HCT116 (cell line): ENCODE measurements around the gene TXNDC16. TPM values are rescaled to one million over a fixed set of nuclear protein-coding genes. Genes with fewer than 3 reads are reported as not detected.

Experiments used
- ATAC-seq: fragments of 200-7000 bp; cut with Tn5 transposase; 2 replicates; pipeline ENCODE4 v1.9.1; 2020; ENCODE audit warnings: mild to moderate bottlenecking, moderate library complexity
- BruUV-seq: library from RNA; stranded (reverse); fragments of 400-500 nt; replicated peaks from 2 replicates; lab custom pipeline; 2021; lab: Mats Ljungman, UMichigan
- CTCF ChIA-PET: fragments of 300-600 bp; sonication (Branson Sonifier 250); formaldehyde crosslinking; loops from one replicate; lab custom pipeline; 2021; ENCODE audit warnings: antibody characterized with exemption; lab: Charles Lee
- POLR2A ChIA-PET: fragments of 300-600, 350-600 bp; sonication (Branson Sonifier 250); formaldehyde crosslinking; loops from one replicate; lab custom pipeline; 2021; ENCODE audit warnings: antibody characterized with exemption; lab: Charles Lee
- RAD21 ChIA-PET, 2 experiments: fragments of 300-600 bp; sonication (Branson Sonifier 250); formaldehyde crosslinking; loops; one replicate each; lab custom pipeline; 2023; ENCODE audit warnings: low total read pairs in 2 of 2; ENCODE audit not compliant: uncharacterized antibody in 2 of 2, unreplicated experiment in 2 of 2, low non-redundant PET in 1 of 2; lab: Charles Lee
- DNase-seq: peaks from one replicate; pipeline ENCODE4 v3.0.0-alpha.2; 2010; ENCODE audit warnings: low read depth, low spot score
- H2AFZ ChIP-seq: fragments of 200-600 bp; shearing (Covaris generic), sonication (generic); 2 replicates; pipeline ENCODE4 v1.6.1; 2017; ENCODE audit warnings: low read depth, mixed run types, mixed read lengths, antibody characterized with exemption, low read length; ENCODE audit not compliant: poor library complexity, severe bottlenecking
- H3K27ac ChIP-seq: 2 replicates; pipeline ENCODE4 v1.5.1; 2012; ENCODE audit warnings: low read depth, low read length
- H3K27me3 ChIP-seq: fragments of 200-600 bp; sonication (generic); 2 replicates; pipeline ENCODE4 v1.6.1; 2016; ENCODE audit warnings: mixed run types, low read length, mixed read lengths; ENCODE audit not compliant: insufficient read depth
- H3K36me3 ChIP-seq, 2 experiments: fragments of 200-500 bp in 1 of 2; fragments of 200-600 bp in 1 of 2; sonication (Bioruptor generic) in 1 of 2; sonication (generic) in 1 of 2; 2 replicates each; pipeline versions ENCODE4 v1.5.1 to v1.6.1; 2014 to 2016; ENCODE audit warnings: low read length in 2 of 2, inconsistent platforms in 1 of 2, mixed read lengths in 1 of 2, mixed run types in 1 of 2; ENCODE audit not compliant: insufficient read depth in 2 of 2, control insufficient read depth in 1 of 2
- H3K4me1 ChIP-seq, 2 experiments: fragments of 200-600 bp in 1 of 2; sonication (generic) in 1 of 2; 2 replicates each; pipeline versions ENCODE4 v1.5.1 to v1.6.1; 2012 to 2017; ENCODE audit warnings: low read length in 2 of 2, inconsistent platforms in 1 of 2, mild to moderate bottlenecking in 1 of 2, mixed read lengths in 1 of 2, mixed run types in 1 of 2, moderate library complexity in 1 of 2; ENCODE audit not compliant: insufficient read depth in 2 of 2, control insufficient read depth in 1 of 2
- H3K4me2 ChIP-seq: fragments of 200-600 bp; sonication (generic); 2 replicates; pipeline ENCODE4 v1.6.1; 2017; ENCODE audit warnings: mixed run types, low read length, mixed read lengths
- H3K4me3 ChIP-seq, 2 experiments: fragments of 200-600 bp in 1 of 2; sonication (generic) in 1 of 2; replicated peaks in 1 of 2; 2 replicates each; pipeline ENCODE4 v1.5.1; 2011 to 2016; ENCODE audit warnings: low read length in 2 of 2, control low read depth in 1 of 2, low read depth in 1 of 2, mild to moderate bottlenecking in 1 of 2, mixed read lengths in 1 of 2, mixed run types in 1 of 2
- H3K79me2 ChIP-seq: fragments of 200-600 bp; sonication (generic); 2 replicates; pipeline ENCODE4 v1.6.1; 2017; ENCODE audit warnings: mild to moderate bottlenecking, mixed run types, low read length, moderate library complexity, mixed read lengths; ENCODE audit not compliant: insufficient read depth
- H3K9ac ChIP-seq: fragments of 200-600 bp; sonication (generic); 2 replicates; pipeline ENCODE4 v1.6.1; 2016; ENCODE audit warnings: low read length, mixed read lengths
- H3K9me2 ChIP-seq: fragments of 200-600 bp; sonication (generic), shearing (Covaris generic); 2 replicates; pipeline ENCODE4 v1.6.1; 2017; ENCODE audit warnings: mixed run types, mild to moderate bottlenecking, moderate library complexity; ENCODE audit not compliant: insufficient read depth
- H3K9me3 ChIP-seq, 2 experiments: fragments of 200-500 bp in 1 of 2; fragments of 200-600 bp in 1 of 2; sonication (Bioruptor generic) in 1 of 2; sonication (generic) in 1 of 2; 2 replicates each; pipeline ENCODE4 v1.6.1; 2014 to 2017; ENCODE audit warnings: low read length in 2 of 2, mixed read lengths in 2 of 2, inconsistent platforms in 1 of 2, low read depth in 1 of 2, mild to moderate bottlenecking in 1 of 2, mixed run types in 1 of 2, moderate library complexity in 1 of 2; ENCODE audit not compliant: control insufficient read depth in 1 of 2, insufficient read depth in 1 of 2
- H4K20me1 ChIP-seq: fragments of 200-600 bp; sonication (generic), shearing (Covaris generic); 2 replicates; pipeline ENCODE4 v1.6.1; 2017; ENCODE audit warnings: mixed run types, mild to moderate bottlenecking, moderate library complexity; ENCODE audit not compliant: insufficient read depth
- CBX3 ChIP-seq: IDR thresholded peaks from 2 replicates; pipeline ENCODE4 v1.6.1; 2012; ENCODE audit warnings: low read depth
- CEBPB ChIP-seq: IDR thresholded peaks from 2 replicates; pipeline ENCODE4 v1.6.1; 2012; ENCODE audit warnings: low read depth
- EZH2 ChIP-seq: fragments of 200-600 bp; sonication (generic); IDR thresholded peaks from 2 replicates; pipeline ENCODE4 v1.6.1; 2017; ENCODE audit warnings: antibody characterized with exemption, mixed run types
- EZH2phosphoT487 ChIP-seq: fragments of 200-600 bp; IDR thresholded peaks from 2 replicates; pipeline ENCODE4 v1.6.1; 2018; ENCODE audit warnings: antibody characterized with exemption, borderline replicate concordance
- JUND ChIP-seq: IDR thresholded peaks from 2 replicates; pipeline ENCODE4 v1.6.1; 2012
- REST ChIP-seq: IDR thresholded peaks from 2 replicates; pipeline ENCODE4 v1.6.1; 2012; ENCODE audit warnings: low read depth
- SIN3A ChIP-seq: IDR thresholded peaks from 2 replicates; pipeline ENCODE4 v1.6.1; 2012; ENCODE audit warnings: low read depth
- SRF ChIP-seq: IDR thresholded peaks from 2 replicates; pipeline ENCODE4 v1.6.1; 2012; ENCODE audit warnings: low read depth
- ZBTB33 ChIP-seq: IDR thresholded peaks from 2 replicates; pipeline ENCODE4 v1.6.1; 2011; ENCODE audit warnings: mild to moderate bottlenecking, low read length, moderate library complexity; ENCODE audit not compliant: insufficient replicate concordance; ENCODE audit errors: extremely low read depth
- ZNF274 ChIP-seq: fragments of 200-500 bp; sonication (Bioruptor generic); IDR thresholded peaks from 2 replicates; pipeline ENCODE4 v1.6.1; 2014; ENCODE audit warnings: mild to moderate bottlenecking, low read depth, low read length, inconsistent platforms
- intact Hi-C: fragments of 100-400 bp; cut with micrococcal nuclease; formaldehyde crosslinking; loops from 2 replicates; pipeline ENCODE4 v1.10.0; 2022
- total RNA-seq: library from RNA; stranded (reverse); gene quantifications from one replicate; pipeline ENCODE4 v1.2.1, GENCODE V29; 2021; ENCODE audit not compliant: unreplicated experiment

The TXNDC16 gene
- total RNA-seq, 1 experiment from 2014 or later: 2.7 TPM

GRCh38 chr14:52514046-52514811 lies 38.1 kb downstream of the TXNDC16 start:
- intact Hi-C loops: no loop called here
- RAD21 ChIA-PET: no interaction called here

GRCh38 chr14:52513249-52513648 lies 39.1 kb downstream of the TXNDC16 start:
- no peak for ATAC-seq
- no peak overlapping the region for H3K27ac ChIP-seq
- no peaks in the 10 kb centered on the region for H3K27me3 ChIP-seq
- intact Hi-C loops: no loop called here
- CTCF ChIA-PET: no interaction called here
- no peak overlapping the region for H3K9ac ChIP-seq
- RAD21 ChIA-PET: no interaction called here
- H3K4me1 ChIP-seq: no peaks in the 10 kb centered on the region
- H3K9me3 ChIP-seq: no peaks in the 10 kb centered on the region
- H2AFZ ChIP-seq: no peak overlapping the region
- H3K36me3 ChIP-seq: no peaks in the 10 kb centered on the region
- no peak for DNase-seq
- H3K4me2 ChIP-seq: no peak overlapping the region
- POLR2A ChIA-PET: no interaction called here
- no peaks in the 10 kb centered on the region for H4K20me1 ChIP-seq
- TF ChIP-seq SIN3A (no peak), REST (no peak), EZH2phosphoT487 (no peak), ZNF274 (no peak), CBX3 (no peak)
- TF ChIP-seq, all 23 proteins: peak for 0
- Histone ChIP-seq H3K79me2 (no peaks in the 10 kb centered on the region), H3K9me2 (no peaks in the 10 kb centered on the region), H3K4me3 (no peak overlapping the region)
- no TSS peak for BruUV-seq

More at GRCh38 chr14:52514046-52514811, 38.1 kb downstream of the TXNDC16 start:
- DNase-seq (no peak), ATAC-seq (no peak)
- no peak for TF ChIP-seq EZH2
- no peak for TF ChIP-seq CEBPB
- no peak for TF ChIP-seq JUND
- no peak for TF ChIP-seq SRF
- no peak for TF ChIP-seq ZBTB33
- no peak overlapping the region for H3K9ac ChIP-seq
- no peak overlapping the region for H3K4me2 ChIP-seq
- no peaks in the 10 kb centered on the region for H3K9me2 ChIP-seq
- no peaks in the 10 kb centered on the region for H3K9me3 ChIP-seq
- no peak overlapping the region for H2AFZ ChIP-seq
- H3K36me3 ChIP-seq: no peaks in the 10 kb centered on the region
- no peaks in the 10 kb centered on the region for H3K4me1 ChIP-seq
- H3K27ac ChIP-seq: no peak overlapping the region
- no peaks in the 10 kb centered on the region for H4K20me1 ChIP-seq
- H3K27me3 ChIP-seq: no peaks in the 10 kb centered on the region
- H3K79me2 ChIP-seq: no peaks in the 10 kb centered on the region
- BruUV-seq: no TSS peak
- ChIA-PET CTCF (no interaction called here), POLR2A (no interaction called here)
- H3K4me3 ChIP-seq: no peak overlapping the region
